C4-2B (cell line): Measurements from ENCODE around the gene PSG1.
"Not testable (repeated sequence)": the region's sequence is repeated elsewhere in the genome, so short reads cannot be mapped to it uniquely, and the experiment has no call there.

Source experiments
- ZFX ChIP-seq: fragments of 450-650 bp; IDR thresholded peaks from 2 replicates; pipeline ENCODE4 v1.6.1; 2017
- TF ChIP-seq, protein P1 (sequence below): fragments of 450-650 bp; conservative IDR thresholded peaks from 2 replicates; pipeline ENCODE4 v1.5.1; 2017; ENCODE audit warnings: mild to moderate bottlenecking

DNA sequence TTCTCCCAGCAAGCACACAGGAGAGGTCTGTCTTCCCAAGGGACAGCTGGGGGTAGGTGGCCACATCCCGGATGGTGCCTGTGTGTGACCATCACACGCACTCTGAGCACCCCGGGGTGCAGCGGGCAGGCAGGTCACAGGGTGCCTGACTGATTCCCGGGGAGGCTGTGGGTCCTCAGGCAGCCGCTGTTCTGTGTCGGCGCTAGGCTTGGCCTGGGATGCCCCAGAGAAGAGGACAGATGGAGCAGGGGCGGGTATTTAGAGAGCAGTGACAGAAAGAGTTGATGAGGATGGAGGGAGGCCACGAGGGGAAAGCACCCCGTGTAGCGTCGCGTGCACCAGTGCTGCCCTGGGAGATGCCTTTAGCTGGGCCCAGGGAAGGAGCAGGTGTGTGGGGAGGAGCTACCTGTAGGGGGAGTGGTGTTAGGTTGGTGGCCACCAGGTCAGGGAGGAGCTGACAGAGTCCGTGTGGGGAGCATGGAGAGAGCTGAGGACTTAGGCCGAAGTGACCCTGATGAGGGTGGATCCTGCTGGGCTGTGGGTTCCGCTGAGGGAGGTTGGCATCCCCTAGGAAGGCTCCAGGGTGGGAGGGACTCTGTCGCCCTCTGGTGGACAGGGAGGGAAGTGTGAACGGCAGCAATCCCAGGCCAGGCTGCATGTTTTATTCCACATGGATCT, 22.5 kb downstream of the PSG1 start:
- TF ChIP-seq ZFX, result not testable (repeated sequence)
- TF ChIP-seq, protein P1, sequence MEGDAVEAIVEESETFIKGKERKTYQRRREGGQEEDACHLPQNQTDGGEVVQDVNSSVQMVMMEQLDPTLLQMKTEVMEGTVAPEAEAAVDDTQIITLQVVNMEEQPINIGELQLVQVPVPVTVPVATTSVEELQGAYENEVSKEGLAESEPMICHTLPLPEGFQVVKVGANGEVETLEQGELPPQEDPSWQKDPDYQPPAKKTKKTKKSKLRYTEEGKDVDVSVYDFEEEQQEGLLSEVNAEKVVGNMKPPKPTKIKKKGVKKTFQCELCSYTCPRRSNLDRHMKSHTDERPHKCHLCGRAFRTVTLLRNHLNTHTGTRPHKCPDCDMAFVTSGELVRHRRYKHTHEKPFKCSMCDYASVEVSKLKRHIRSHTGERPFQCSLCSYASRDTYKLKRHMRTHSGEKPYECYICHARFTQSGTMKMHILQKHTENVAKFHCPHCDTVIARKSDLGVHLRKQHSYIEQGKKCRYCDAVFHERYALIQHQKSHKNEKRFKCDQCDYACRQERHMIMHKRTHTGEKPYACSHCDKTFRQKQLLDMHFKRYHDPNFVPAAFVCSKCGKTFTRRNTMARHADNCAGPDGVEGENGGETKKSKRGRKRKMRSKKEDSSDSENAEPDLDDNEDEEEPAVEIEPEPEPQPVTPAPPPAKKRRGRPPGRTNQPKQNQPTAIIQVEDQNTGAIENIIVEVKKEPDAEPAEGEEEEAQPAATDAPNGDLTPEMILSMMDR, result peak; percentile 65
